HG03432 (cell line): Measurements from ENCODE around the gene PTPRH.
"Not testable (repeated sequence)": the region's sequence is repeated elsewhere in the genome, so short reads cannot be mapped to it uniquely, and the experiment has no call there.

ENCODE experiments used
- ATAC-seq: cut with Tn5 transposase; IDR thresholded peaks from one replicate; pipeline ENCODE4 v1.9.1; 2021; ENCODE audit warnings: mild to moderate bottlenecking, moderate library complexity; ENCODE audit not compliant: unreplicated experiment

The PTPRH gene

DNA sequence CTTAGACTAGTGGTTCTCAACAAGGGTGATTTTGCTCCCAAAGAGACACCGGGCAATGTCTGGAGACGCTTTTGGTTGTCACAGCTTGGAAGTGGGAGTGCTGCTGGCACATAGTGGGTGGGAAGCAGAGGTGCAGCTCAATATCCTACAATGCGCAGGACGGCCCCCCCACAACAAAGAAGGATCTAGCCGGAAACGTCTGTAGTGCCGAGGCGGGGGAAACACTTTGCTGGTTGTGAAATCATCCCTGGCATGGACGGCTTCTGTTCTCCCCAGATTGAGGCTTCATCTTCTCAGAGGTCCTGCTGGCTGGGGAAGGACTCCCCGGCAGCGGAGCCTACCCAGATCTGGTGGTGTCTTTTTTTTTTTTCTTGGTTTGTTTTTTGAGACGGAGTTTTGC is 15.8 kb downstream of the PTPRH start:
- ATAC-seq, result no peak

DNA sequence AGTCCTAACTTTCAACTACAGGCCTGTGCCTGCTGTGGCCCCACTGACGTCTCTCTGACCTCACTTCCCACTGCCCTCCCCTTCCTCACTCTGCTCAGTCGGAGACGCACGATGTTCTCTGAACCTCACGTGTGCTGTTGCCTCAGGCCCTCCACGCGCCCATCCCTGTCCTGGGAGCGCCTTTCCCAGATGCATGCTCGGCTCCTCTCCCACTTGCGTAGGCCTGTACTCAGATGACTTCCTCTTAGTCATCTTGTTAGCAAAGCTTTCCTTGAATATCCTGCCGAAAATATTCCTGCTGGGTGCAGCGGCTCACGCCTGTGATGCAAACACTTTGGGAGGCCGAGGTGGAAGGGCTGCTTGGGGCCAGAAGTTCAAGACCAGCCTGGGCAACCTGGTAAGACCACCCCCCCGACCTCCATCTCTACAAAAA is 19.9 kb downstream of the PTPRH start:
- no peak for ATAC-seq

DNA sequence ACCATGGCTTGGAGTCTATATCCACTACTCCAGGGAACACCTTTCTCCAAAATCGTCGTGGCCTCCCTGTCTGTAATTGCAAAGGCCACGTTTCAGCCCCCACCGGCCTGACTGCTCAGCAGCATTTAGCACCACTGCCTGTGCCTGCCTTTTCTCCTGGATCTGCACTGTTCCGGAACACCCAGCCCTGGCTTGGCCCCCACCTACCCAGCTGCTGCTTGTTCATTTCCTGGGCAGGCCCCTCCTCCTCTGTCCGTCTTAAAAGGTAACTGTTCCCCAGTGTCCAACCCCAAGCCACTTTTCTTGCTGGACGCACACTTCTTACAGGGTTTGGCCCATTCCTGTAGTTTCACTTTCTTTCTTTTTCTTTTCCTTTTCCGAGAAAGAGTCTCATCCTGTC is 20.7 kb downstream of the PTPRH start:
- no peak for ATAC-seq

DNA sequence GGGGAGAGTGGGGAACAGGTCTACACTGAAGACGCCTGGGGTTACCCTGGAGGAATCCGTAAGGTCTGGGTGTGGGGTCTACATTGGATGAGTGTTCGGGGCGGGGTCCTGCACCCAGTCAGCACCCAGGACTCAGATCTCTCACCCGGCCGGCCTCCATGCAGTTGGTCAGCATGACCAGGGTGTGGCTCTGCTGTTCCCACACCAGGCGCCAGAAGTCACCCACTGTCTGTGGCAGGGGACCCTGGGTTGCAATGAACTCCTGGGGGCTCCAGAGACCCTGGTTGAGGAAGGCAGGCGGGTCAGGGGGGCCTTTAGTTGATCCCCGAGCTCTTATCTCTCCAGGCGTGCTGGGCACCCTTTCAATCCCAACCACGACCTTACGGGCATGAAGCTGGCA is 23.2 kb downstream of the PTPRH start:
- no peak for ATAC-seq

DNA sequence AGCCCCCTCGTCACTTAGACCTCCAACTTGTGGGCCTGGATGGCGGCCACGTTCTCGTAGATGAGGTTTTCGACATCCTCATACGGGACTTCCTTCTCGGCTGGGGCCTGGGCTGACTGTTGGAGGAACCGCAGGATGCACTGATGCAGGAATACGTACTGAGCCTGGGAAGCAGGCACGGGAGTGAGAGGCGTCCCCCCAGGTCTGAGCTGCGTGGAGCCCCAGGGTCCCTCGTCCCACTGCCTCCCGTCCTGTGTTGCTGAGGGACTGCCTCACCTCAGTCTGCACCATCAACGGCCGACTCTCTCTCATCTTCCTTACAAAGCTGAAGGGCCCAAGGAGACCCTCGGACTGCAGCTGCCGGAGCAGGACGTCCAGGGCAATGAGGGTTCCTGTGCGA is 27.6 kb downstream of the PTPRH start:
- ATAC-seq, result no peak

DNA sequence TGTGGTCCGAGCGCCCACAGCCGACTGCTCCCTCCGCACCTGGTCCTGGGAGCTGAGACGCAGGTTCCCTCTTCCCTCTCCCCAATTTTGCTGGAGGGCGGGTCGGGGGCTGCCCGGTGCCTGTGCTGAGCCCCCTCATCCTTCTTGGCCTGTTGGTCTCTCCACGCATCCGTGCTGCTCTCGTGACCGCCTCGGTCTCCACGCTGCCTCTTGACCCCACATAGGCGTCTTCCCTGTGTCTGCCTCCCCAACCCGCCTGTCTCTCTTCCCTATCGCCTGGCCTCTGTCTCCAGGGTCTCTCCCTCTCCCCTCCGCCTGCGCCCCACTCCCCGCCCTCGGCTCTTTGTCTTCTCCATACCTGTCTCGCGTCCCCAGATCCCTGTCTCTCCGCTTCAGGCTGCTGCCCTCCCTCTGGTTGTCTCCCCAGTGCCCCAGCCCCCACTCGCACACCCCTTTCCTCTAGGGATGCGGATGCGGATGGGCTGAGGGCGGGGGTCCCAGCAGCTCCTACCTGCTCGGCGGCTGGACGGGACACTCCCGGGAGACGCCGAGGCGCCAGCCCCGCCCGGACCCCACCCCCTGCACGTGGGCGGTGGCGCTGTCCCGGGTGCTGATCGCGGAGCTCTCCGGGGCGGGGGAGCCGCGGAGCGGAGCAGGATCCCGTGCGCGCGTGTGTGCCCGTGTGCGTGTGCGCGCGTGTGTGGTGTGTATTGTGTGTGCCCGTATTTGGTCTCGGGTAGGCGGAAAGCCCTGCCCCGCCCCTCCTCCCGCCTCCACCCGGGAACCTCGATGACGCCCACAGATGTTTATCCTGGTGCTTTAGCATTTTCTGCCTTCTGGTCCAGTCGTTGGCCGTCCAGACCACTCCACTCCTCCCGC is 29.5 kb downstream of the PTPRH start, which contains the start of gene SYT5:
Gene SYT5 (minus strand): TSS at position 684 of the 879 bp plus-strand sequence. CDS start 1,248 bp downstream, outside the sequence.
- ATAC-seq, result peak; percentile 5

DNA sequence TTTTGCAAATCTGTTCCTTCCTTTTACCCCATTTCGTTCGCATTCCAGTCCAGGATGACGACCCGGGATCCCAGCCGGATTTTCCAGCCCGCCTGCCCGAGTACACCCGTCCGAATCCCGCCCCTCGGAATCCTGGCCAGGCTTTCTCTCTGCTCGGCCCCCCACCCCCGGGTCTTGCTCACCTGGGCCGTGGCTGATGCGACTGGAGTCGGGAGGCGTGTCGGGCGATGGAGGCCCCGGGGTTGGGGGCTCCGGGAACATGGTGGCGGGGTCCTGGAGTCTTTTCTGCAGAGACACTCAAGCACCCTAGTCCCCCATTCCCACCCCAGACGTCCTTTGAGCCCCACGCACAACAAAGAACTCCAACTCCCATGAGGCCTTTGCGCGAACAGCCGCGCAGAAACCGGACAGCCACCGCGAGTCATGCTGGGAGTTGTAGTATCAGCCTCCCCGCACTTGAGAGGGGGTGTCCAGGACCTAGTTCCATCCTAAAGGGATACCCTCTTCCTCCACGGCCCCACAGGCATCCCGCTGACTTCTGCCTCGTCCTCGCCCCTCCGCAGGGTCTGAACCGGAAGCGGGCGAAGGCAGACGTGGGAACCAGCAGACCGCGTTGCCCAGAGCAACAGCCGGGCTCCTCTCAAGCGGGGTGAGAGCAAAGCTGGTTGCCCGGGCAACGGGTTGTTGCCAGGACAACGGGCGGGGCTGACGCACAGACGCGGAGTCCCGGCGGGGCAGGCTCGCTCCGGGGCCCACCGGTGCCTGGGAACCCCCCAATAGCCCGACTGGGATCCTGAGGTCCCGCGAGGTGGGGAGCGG is 30.3 kb downstream of the PTPRH start:
- peak; percentile 86 for ATAC-seq

DNA sequence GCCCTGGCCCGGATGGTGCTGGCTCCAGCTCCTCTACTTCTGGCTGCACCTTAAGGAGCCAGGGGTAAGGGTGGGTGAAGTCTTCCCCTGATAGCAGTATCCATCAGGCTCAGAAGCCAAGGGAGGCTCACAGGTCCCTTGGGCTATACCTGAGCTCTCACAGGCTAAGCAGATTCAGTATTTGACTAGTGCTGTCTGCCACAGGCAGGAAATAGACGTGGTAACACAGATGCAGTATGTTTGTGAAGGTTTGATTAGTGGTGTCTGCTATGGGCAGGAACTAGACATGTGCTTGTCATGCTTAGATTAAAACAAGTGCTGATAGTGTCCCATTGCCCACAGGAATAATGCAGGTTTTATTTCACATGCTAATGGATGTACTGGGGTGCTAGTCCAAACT is 33.2 kb downstream of the PTPRH start:
- no peak for ATAC-seq

DNA sequence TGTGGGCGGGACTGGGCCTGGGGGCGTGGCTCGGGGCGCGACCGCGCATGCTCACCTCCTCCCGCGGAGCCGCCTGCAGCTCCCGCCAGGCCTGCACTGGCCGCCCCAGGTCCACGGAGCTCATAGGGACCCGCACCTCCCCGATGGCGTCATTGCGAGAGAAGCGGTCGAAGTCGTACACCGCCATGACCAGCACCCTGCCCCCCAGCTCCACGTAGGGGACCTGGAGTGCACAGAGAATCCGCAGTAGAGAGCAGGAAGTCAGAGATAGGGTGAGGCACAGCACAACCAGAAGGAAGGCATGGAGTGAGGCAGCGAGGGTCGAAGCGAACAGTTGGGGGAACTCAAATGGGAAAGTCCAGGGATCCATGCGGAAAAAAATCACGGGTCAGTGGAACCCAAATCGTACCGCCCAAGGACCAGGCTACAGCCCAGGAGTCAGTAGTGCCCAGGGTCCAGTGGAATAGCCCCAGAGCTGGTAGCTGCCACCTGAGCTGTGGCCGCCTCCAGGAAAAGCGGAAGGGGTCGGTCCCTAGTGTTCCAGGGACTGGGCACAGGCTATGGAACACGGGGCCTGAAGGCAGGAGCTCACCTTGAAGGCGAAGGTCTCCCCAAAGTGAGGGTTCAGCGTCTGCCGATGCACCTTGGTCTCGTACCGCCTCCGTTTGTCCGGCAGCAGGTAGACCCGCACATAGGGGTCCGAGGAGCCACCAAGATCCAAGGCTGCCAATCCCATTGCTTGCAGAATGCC is 34.0 kb downstream of the PTPRH start:
- ATAC-seq, result no peak

DNA sequence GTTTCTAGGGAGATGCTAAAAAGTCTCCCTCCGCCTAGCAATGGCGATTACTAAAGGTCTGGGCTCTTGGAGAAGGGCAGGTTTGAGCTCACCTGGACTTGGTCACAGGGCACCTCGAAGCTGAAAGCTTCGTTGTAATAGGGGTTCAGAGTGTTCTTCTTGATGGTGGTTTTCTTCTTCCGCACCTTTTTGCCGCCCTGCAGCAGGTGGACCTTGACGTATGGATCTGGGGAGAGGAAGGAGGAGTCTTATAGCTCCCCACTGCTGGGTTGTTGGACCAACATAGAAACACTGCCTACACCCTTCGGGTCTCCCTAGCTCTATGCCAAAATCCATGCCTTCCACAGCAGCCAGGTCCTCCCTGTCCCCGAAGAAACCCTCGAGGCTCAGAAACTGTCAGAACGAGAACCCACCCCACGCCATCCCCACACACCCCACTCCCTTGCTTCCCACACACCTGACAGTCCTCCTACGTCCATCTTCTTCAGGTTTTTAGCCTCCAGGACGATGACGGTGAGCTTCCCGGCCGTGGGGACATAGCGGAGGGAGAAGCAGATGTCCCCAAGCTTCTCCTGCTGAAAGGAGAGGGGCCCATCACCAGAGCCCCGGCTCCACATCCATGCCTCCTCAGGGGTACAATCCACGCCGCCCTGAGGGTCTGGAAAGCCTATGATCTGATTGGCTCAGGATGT is 34.7 kb downstream of the PTPRH start:
- ATAC-seq, result no peak

DNA sequence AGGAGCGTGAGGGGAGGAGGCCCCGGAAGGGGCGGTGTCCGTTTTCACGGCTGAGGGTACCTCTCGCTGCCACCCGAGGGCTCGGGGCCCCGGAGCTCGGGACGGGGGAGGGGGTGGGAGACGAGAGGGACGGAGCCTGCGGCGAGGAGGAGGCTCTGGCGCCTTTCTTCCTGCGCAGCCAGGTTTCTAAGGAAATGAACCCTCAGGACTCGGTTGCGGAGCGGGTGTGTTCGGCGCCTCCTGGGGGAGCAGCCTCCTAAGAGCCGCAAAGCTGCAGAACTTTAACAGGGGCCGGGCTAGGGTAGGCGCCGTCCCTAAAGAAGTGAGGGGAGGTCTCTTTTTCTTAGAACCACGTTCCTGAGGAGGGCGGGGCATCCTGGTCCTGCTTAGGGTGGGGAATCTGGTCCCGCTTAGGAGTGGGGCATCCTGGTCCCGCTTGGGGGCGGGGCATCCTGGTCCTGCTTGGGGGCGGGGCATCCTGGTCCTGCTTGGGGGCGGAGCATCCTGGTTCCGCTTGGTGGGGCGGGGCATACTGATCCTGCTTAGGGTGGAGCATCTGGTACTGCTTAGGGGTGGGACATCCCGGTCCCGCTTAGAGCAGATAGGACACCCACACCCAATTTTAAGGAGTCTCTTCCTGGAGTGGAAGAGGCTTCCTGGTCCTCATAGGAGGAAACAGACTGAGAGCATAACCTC is 35.4 kb downstream of the PTPRH start:
- ATAC-seq, result no peak

DNA sequence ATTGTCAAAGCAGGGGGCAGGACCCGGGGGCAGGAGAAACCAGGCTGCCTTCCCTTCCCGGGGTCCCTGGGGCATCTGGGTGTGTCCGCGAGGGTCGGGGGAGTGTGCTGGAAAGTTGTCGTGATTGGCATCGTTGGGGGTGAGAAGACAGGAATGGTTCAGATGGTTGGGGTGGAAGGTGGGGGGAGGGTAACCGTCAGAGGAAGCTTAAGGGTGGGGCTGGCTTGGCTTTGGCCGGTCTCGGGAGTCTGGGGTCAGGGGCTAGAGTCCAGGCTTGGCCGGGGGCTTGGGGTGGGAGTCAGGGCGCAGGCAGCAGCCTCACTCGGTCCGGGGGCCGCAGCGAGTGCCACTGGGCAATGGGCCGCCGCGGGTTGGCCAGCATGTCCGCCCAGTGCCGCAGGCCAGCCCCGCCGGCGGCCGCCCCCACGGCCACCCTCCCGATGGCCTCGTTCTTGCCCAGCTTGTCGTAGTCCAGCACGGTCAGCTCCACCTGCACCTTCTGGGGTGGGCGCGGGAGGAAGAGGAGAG is 36.1 kb downstream of the PTPRH start:
- no peak for ATAC-seq

DNA sequence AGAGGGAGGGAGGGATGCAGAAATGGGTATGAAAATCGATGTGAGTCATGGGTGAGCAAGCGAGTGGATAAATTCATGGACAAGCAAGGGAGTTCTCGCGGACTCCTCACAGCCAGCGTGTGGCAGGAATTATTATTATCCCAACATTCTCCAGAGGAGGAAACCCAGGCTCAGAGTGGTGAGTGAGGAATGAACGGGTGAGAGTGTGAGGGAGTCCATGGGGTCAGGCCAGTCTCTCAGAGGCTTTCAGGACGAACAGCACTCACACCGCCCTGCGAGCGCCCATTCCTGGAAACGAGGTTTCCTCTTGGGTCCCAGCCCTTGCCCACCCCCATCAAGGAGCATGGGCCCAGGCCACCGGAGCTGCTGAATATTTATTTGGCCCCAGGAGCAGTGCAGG is 36.6 kb downstream of the PTPRH start:
- ATAC-seq, result no peak

DNA sequence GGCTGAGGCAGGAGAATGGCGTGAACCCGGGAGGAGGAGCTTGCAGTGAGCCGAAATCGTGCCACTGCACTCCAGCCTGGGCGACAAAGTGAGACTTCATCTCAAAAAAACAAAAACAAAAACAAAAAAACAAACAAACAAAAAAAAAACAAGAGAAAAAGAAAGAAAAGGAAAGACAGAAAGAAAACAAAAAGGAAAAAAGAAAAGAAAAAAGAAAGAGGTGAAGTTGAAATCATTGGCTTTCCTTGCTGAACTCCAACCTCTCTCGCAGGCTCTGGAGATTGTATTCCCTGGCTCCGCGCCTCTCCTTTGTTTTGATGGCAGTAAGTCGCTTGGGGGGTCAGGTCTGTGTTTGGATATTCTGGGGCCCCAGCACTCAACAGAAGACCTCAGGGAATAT is 37.0 kb downstream of the PTPRH start:
- ATAC-seq, result not testable (repeated sequence)

DNA sequence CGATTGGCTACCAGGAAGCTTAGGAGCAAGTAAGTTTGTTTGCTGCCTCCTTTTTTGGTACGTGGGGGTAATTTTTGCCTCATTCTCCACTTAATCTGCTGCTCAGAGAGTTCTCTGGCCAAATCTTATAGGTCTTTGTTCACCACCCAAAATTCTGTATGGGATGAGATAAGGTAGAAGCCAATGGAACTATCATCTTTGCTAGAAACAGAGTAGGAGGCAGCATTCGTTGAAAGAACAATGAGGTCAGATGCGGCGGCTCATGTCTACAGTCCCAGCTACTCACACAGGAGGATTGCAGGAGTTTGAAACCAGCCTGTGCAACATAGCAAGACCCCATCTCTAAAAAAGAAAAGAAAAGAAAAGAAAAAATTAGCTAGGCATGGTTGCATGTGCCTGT is 37.9 kb downstream of the PTPRH start:
- no peak for ATAC-seq

DNA sequence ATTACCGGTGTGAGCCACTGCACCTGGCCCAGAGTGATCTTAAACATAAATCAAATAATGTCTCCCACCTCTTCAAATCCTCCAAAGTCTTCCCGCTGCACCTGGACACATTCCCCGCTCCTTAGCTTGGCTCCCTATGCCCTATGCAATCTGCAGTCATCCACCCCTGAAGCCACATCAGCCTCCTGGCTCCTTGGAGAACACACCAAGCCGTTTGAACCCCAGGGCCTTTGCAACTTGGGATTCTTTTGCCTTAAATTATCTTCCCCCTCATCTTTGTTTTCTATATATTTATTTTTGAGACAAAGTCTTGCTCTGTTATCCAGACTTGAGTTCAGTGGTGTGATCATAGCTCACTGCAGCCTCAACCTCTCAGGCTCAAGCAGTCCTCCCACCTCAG is 40.2 kb downstream of the PTPRH start:
- no peak for ATAC-seq

DNA sequence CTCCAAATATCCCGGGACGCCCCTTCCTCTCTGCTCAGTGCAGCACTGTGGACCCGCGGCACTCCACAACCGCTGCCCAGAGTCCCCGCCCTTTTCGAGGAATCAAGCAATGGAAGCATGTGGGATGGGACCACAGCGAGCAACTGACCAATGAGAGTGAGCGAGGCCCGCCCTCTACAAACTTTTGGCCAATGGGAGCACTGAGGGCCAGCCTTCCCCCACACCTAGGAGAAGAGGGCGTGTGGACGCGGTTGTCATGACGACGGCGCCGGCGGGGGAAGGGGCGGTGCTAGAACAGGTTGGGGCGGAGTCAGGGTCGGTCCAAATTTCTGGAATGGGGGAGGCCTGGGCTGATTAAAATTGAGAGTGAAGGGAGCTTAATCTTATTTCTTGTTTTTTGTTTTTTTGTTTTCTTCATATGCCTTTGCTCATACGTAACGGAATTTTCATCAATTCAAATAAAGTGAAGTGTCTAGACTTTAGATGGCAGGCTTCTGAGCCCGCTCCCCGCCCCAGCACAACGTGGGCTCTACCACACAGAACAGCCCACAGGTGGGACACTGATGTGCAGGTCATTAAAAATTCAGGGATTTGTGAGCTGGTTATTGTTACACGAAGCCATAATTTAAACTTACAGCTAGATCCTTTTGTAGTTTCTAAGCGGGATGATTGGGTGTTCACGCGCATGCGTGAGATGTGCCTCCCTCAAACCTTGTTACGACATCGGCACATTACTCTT is 42.6 kb downstream of the PTPRH start, which contains the start of gene DNAAF3:
Gene DNAAF3 (minus strand): TSS at position 84 of the 739 bp plus-strand sequence. CDS start 200 bp downstream, outside the sequence.
- ATAC-seq, result peak; percentile 69

DNA sequence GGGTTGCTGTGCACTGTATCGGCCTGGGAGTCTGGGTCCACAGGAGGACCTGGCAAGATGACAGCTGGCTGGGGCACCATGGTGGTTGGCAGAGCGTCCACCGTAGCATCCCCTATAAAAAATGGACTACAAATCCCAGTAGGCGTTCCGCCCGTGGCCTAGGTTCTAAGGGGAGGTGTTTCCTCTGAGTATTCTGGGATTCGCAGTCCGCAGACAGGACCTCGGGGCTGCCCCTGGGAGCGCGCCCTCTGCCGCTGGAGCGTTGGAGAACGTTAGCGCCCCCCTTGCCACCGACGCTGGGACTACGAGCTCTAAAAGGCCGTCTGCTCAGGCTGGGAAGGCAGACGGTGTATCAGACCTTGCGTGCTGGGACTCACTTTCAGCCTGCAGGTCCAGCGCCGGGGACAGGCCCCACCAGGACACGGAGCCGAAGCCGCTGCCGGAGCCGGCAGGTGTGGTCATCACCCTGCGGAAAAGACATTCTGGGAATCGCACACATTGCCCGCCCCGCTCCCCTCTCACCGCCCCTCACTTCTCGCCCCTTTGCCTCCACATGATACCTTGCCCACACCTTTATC is 43.3 kb downstream of the PTPRH start:
- ATAC-seq, result no peak
